OCI-LY3 (cell line): ENCODE data around the gene CADM2.

Source experiments
- H2AFZ ChIP-seq: fragments of 200-600, 300-600 bp; shearing (Covaris generic); 2 replicates; pipeline ENCODE4 v1.6.0; 2014; ENCODE audit warnings: antibody characterized with exemption, low read depth, low read length
- H3K27ac ChIP-seq: fragments of 200-600, 300-600 bp; sonication (generic); 2 replicates; pipeline ENCODE4 v1.5.1; 2014; ENCODE audit warnings: mild to moderate bottlenecking, low read length, moderate library complexity, mixed read lengths
- H3K27me3 ChIP-seq: fragments of 200-600, 300-600 bp; sonication (generic); 2 replicates; pipeline ENCODE4 v1.6.1; 2014; ENCODE audit warnings: low read depth, low read length, mixed read lengths
- H3K36me3 ChIP-seq: fragments of 200-600, 300-600 bp; sonication (generic); replicated peaks from 2 replicates; pipeline ENCODE3; 2014; ENCODE audit warnings: low read depth, low read length, mixed read lengths
- H3K4me1 ChIP-seq: fragments of 300-600, 200-600 bp; sonication (generic); 2 replicates; pipeline ENCODE4 v1.6.1; 2014; ENCODE audit warnings: low read length, mixed read lengths
- H3K4me2 ChIP-seq: fragments of 200-600, 300-600 bp; sonication (generic); 2 replicates; pipeline ENCODE4 v1.6.1; 2014; ENCODE audit warnings: low read length, mixed read lengths
- H3K4me3 ChIP-seq: fragments of 300-600, 200-600 bp; sonication (generic); 2 replicates; pipeline ENCODE4 v1.5.1; 2014; ENCODE audit warnings: antibody characterized with exemption, mild to moderate bottlenecking, low read length, moderate library complexity
- H3K79me2 ChIP-seq: fragments of 300-600, 200-600 bp; shearing (Covaris generic); 2 replicates; pipeline ENCODE4 v1.6.1; 2014; ENCODE audit warnings: mild to moderate bottlenecking, low read length, mixed read lengths
- H3K9ac ChIP-seq: fragments of 300-600, 200-600 bp; shearing (Covaris generic); 2 replicates; pipeline ENCODE4 v1.6.0; 2014; ENCODE audit warnings: mild to moderate bottlenecking, low read length, moderate library complexity
- H3K9me3 ChIP-seq: fragments of 200-600, 300-600 bp; shearing (Covaris generic); 2 replicates; pipeline ENCODE4 v1.6.1; 2014; ENCODE audit warnings: low read length, mixed read lengths; ENCODE audit not compliant: insufficient read depth
- H4K20me1 ChIP-seq: fragments of 200-600, 300-600 bp; sonication (generic); 2 replicates; pipeline ENCODE4 v1.6.1; 2016; ENCODE audit warnings: low read length, mixed read lengths; ENCODE audit not compliant: insufficient read depth
- EZH2phosphoT487 ChIP-seq: fragments of 200-600 bp; shearing (Covaris generic); IDR thresholded peaks from 2 replicates; pipeline ENCODE4 v1.6.1; 2018; ENCODE audit warnings: antibody characterized with exemption, mixed run types, low read depth
- TF ChIP-seq, protein P1 (sequence below): fragments of 200-600, 300-600 bp; sonication (generic); IDR thresholded peaks from 2 replicates; pipeline ENCODE4 v1.5.1; 2014; ENCODE audit warnings: antibody characterized with exemption, low read length, low read depth

The CADM2 gene

GRCh38 chr3:85604641-85605040 lies 645.9 kb downstream of the CADM2 start:
- H3K4me1 ChIP-seq: no peaks in the 10 kb centered on the region
- no peaks in the 10 kb centered on the region for H3K36me3 ChIP-seq
- no peaks in the 10 kb centered on the region for H3K9me3 ChIP-seq
- TF ChIP-seq, protein P1, sequence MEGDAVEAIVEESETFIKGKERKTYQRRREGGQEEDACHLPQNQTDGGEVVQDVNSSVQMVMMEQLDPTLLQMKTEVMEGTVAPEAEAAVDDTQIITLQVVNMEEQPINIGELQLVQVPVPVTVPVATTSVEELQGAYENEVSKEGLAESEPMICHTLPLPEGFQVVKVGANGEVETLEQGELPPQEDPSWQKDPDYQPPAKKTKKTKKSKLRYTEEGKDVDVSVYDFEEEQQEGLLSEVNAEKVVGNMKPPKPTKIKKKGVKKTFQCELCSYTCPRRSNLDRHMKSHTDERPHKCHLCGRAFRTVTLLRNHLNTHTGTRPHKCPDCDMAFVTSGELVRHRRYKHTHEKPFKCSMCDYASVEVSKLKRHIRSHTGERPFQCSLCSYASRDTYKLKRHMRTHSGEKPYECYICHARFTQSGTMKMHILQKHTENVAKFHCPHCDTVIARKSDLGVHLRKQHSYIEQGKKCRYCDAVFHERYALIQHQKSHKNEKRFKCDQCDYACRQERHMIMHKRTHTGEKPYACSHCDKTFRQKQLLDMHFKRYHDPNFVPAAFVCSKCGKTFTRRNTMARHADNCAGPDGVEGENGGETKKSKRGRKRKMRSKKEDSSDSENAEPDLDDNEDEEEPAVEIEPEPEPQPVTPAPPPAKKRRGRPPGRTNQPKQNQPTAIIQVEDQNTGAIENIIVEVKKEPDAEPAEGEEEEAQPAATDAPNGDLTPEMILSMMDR: no peak
- TF ChIP-seq EZH2phosphoT487: no peak
- no peak overlapping the region for H3K9ac ChIP-seq
- no peak overlapping the region for H3K27ac ChIP-seq
- H3K4me3 ChIP-seq: no peak overlapping the region
- H3K4me2 ChIP-seq: no peak overlapping the region
- H3K79me2 ChIP-seq: no peaks in the 10 kb centered on the region
- H4K20me1 ChIP-seq: no peaks in the 10 kb centered on the region
- no peaks in the 10 kb centered on the region for H3K27me3 ChIP-seq
- H2AFZ ChIP-seq: no peak overlapping the region

- no peaks in the 10 kb centered on the region for H3K4me1 ChIP-seq
- no peaks in the 10 kb centered on the region for H4K20me1 ChIP-seq
- H3K9ac ChIP-seq: no peak overlapping the region
- no peaks in the 10 kb centered on the region for H3K36me3 ChIP-seq
- no peak overlapping the region for H3K4me2 ChIP-seq
- H3K4me3 ChIP-seq: no peak overlapping the region
- no peak overlapping the region for H2AFZ ChIP-seq
- H3K79me2 ChIP-seq: no peaks in the 10 kb centered on the region
- no peaks in the 10 kb centered on the region for H3K27me3 ChIP-seq
- H3K27ac ChIP-seq: no peak overlapping the region
- no peak for TF ChIP-seq EZH2phosphoT487
- TF ChIP-seq, protein P1: no peak
- no peaks in the 10 kb centered on the region for H3K9me3 ChIP-seq
Measured at GRCh38 chr3:85605066-85605465, 646.3 kb downstream of the CADM2 start.

DNA sequence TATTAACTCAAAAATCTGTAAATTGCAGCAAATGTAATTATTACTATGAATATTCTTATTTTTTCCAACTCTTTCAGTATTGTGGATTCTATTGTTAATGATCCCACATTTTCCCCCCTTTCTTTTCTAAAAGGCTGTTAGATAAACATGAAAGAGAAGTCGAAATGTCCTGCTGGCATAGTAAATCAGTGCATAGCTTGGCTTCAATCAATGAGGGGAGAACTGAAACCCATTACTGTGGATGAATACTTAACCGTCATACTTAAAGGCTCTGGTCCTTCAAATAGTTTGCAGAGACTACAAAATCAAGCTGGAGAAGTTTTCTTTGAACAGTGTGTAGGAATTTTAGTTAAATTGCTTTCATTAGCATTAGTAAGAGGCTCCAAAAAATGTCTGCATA lies 667.9 kb downstream of the CADM2 start:
- TF ChIP-seq, protein P1: no peak
- TF ChIP-seq EZH2phosphoT487: no peak
- Histone ChIP-seq H3K27me3 (no peaks in the 10 kb centered on the region), H3K36me3 (no peaks in the 10 kb centered on the region), H3K4me1 (no peaks in the 10 kb centered on the region; the same call in 1 of the 2 replicates), H3K9ac (no peak overlapping the region), H3K9me3 (no peaks in the 10 kb centered on the region), H3K4me3 (no peak overlapping the region), H2AFZ (no peak overlapping the region), H3K79me2 (no peaks in the 10 kb centered on the region), H3K4me2 (no peak overlapping the region), H3K27ac (no peak overlapping the region), H4K20me1 (no peaks in the 10 kb centered on the region)

DNA sequence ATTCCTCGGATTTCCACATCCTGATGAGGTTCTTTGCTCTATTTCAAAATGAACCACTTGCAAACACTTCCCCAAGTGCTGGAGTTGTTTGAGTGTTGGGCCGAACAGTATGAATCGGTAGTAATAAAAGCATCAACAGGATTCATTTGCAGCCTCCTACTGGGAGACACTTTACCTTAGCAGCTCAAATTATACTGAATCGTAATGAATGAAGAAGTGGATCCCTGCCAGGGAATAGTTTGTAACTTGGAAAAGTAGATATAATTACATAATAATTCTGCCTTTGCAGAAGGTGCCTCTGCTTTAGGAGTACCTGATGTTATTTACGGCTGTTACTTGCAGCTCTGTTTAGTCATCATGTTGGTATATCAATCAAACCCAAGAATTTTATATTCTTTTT lies 669.1 kb downstream of the CADM2 start:
- H3K27ac ChIP-seq: no peak overlapping the region
- no peak overlapping the region for H3K4me3 ChIP-seq
- H2AFZ ChIP-seq: no peak overlapping the region
- no peaks in the 10 kb centered on the region for H4K20me1 ChIP-seq
- H3K36me3 ChIP-seq: no peaks in the 10 kb centered on the region
- H3K4me2 ChIP-seq: no peak overlapping the region
- TF ChIP-seq, protein P1: no peak
- TF ChIP-seq EZH2phosphoT487: no peak
- H3K4me1 ChIP-seq: no peaks in the 10 kb centered on the region; the same call in 1 of the 2 replicates
- no peaks in the 10 kb centered on the region for H3K79me2 ChIP-seq
- no peaks in the 10 kb centered on the region for H3K9me3 ChIP-seq
- no peak overlapping the region for H3K9ac ChIP-seq
- no peaks in the 10 kb centered on the region for H3K27me3 ChIP-seq
